Measurements from ENCODE around the gene DDI1. TPM values are rescaled to one million over a fixed set of nuclear protein-coding genes. Genes with fewer than 3 reads are reported as not detected.

Gene DDI1
- total RNA-seq, 1 experiment from 2014 or later, result not detected

DNA sequence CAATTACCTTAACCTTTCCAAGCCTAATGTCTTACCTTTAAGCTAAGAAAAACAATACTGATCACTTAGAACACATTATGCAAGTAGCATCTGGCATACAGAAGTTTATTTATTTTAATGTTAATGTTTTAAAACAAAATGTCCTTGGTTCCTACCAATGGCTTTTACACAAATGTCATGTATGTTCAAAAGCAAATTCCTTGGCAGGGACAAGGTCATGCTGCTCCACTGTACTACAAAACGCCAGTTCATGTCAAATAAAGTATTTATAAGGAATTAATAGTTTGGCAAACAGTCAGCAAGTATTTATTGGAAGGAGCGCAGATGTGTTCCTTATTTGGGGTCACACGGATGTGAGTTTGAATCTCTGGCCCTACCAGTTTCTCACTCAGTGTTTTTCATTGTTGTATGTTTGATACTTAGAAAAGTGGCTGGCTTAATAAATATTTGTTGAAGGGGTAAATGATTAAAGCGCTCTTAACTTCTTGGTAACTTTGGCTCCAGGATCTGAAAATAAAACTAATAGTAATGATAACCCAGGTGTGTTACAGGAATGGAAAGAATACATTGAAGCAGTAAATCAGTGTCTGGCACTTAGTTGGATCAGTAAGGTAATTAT is 18.6 kb downstream of the DDI1 start (continued):
- TF ChIP-seq ZBTB33 (IDR thresholded peaks at IDR 0.05; ENCODE audit: extremely low read depth, insufficient replicate concordance, low read length), result no peak
- no peak for TF ChIP-seq SRF (IDR thresholded peaks at IDR 0.05; ENCODE audit: low read depth)
- no peak for TF ChIP-seq EGR1 (IDR thresholded peaks at IDR 0.05; ENCODE audit: low read depth)
- TF ChIP-seq ZFX (IDR thresholded peaks at IDR 0.05), result no peak
- no peak for TF ChIP-seq MAX (IDR thresholded peaks at IDR 0.05)
- TF ChIP-seq FOSL1 (IDR thresholded peaks at IDR 0.05; ENCODE audit: low read depth), result no peak
- TF ChIP-seq CTCF (IDR thresholded peaks at IDR 0.05 in 2 of 3, conservative IDR thresholded peaks at IDR 0.05 in 1 of 3; ENCODE audit: borderline replicate concordance in 1 of 3, insufficient read depth in 1 of 3, low read depth in 2 of 3, low read length in 2 of 3), result no peak
- TF ChIP-seq EZH2 (IDR thresholded peaks at IDR 0.05), result no peak
- TF ChIP-seq SP1 (IDR thresholded peaks at IDR 0.05; ENCODE audit: low read depth), result no peak
- no peak for TF ChIP-seq YY1 (IDR thresholded peaks at IDR 0.05; ENCODE audit: extremely low read depth, insufficient replicate concordance, low read depth, low read length)
- no peak for TF ChIP-seq POLR2A (IDR thresholded peaks at IDR 0.05; ENCODE audit: borderline replicate concordance, extremely low read depth, insufficient read depth, insufficient read length)
- TF ChIP-seq RAD21 (IDR thresholded peaks at IDR 0.05; ENCODE audit: low read depth), result no peak
- TF ChIP-seq EZH2phosphoT487 (IDR thresholded peaks at IDR 0.05; ENCODE audit: borderline replicate concordance), result no peak

Measured in HCT116 (cell line).